ENCODE data around the gene UTS2B. TPM values are rescaled to one million over a fixed set of nuclear protein-coding genes. Genes with fewer than 3 reads are reported as not detected.

The UTS2B gene
- total and polyA plus RNA-seq, 2 of the 13 experiments (the other 11 are each of a cell fraction or from before 2014, with no cell fraction given) = 0.03 to 0.46 TPM

DNA sequence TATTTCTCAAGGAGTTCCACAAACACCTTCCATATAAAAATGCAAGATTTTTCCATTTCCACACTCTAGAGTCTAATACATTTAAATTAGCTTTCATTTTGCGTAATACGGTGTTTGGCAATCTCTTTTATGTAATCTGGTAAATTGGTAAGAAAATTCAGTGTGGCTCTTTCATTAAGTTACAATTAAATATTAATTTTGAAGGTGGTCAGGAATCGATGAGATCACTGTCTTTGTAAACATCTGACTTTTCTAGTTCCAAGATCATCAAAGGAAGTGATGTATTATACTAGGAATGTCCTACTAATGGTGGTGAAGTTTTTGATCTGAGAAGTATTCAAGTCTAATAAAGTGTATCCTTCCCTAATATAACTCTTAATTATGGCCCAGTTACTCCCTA is 1.1 kb upstream of the UTS2B start:
- H3K36me3 ChIP-seq (replicated peaks in 1 of 2; ENCODE audit: control insufficient read depth in 1 of 2, insufficient read depth in 2 of 2, low read length in 2 of 2) = no peaks in the 10 kb centered on the region
- H3K27me3 ChIP-seq (ENCODE audit: control insufficient read depth in 1 of 2, insufficient read depth in 2 of 2, low read length in 2 of 2) = no peaks in the 10 kb centered on the region
- POLR2A ChIA-PET = no interaction called here
- no TSS peak for BruUV-seq (replicated peaks)
- H3K4me1 ChIP-seq (ENCODE audit: insufficient read depth, low read length) = peaks cover 70% of the 10 kb centered on the region
- intact Hi-C loops (cut with micrococcal nuclease; ENCODE audit: unreplicated experiment) (loop anchor here (5.0 kb wide), 1 partner anchor 51 kb away; no protein-coding TSS in a partner anchor), in situ Hi-C loops (cut with HindIII; ENCODE audit: extremely low pct_ligation_motif_present, low pct_unique_long_range_greater_than_20kb) (no loop called here)
- ATAC-seq (no peak), DNase-seq (ENCODE audit: low spot score) (no peak), FAIRE-seq (no peak)
- CTCF ChIA-PET (ENCODE audit: low intra/inter-chr PET ratio, low total read pairs) = no interaction called here
- 50% methylated on average over 3 of the region's 3 CpGs for WGBS (ENCODE audit: low lambda C conversion rate)
- H3K4me3 ChIP-seq (replicated peaks in 1 of 3; ENCODE audit: insufficient read depth in 1 of 3, low read depth in 2 of 3, low read length in 3 of 3) = peak overlapping the region; percentile 70 to 89 (median 88); a peak in 5 of 6 replicates
- H3K27ac ChIP-seq (ENCODE audit: extremely low read length, insufficient read depth, low read length) = no peak overlapping the region
- peak overlapping the region; percentile 89 for H3K4me2 ChIP-seq (ENCODE audit: low read depth, low read length)
- H4K20me1 ChIP-seq (ENCODE audit: insufficient read depth, low read length) = peaks cover 20% of the 10 kb centered on the region; the same call in 1 of the 2 replicates
- H3K9ac ChIP-seq (ENCODE audit: insufficient read depth, low read depth, low read length) = peak overlapping the region; percentile 94; the same call in 1 of the 2 replicates
- TF ChIP-seq BORCS8-MEF2B (CRISPR knock-in tag; IDR thresholded peaks at IDR 0.05) (no peak), FOXA3 (CRISPR knock-in tag; IDR thresholded peaks at IDR 0.05) (0 out of 2 replicates have a peak, but pooled peaks have one; percentile 18), MAFF (IDR thresholded peaks at IDR 0.05; ENCODE audit: low read depth, low read length) (no peak), DPF2 (CRISPR knock-in tag; IDR thresholded peaks at IDR 0.05; ENCODE audit: borderline replicate concordance, low read depth) (no peak), ZNF12 (CRISPR knock-in tag; IDR thresholded peaks at IDR 0.05) (no peak), GATAD2A (CRISPR knock-in tag; IDR thresholded peaks at IDR 0.05) (0 out of 2 replicates have a peak, but pooled peaks have one; percentile 16)
- peaks cover 70% of the 10 kb centered on the region for H3K79me2 ChIP-seq (ENCODE audit: insufficient read depth, low read length)
- no peak overlapping the region for H2AFZ ChIP-seq (ENCODE audit: low read length)
- H3K9me3 ChIP-seq (ENCODE audit: low read length) = no peaks in the 10 kb centered on the region

- CTCF ChIA-PET (ENCODE audit: low intra/inter-chr PET ratio, low total read pairs) = no interaction called here
- H3K4me1 ChIP-seq (ENCODE audit: insufficient read depth, low read length) = peaks cover 62% of the 10 kb centered on the region
- DNase-seq (ENCODE audit: low spot score) (peak; percentile 16), ATAC-seq (no peak), FAIRE-seq (no peak)
- peaks cover 16% of the 10 kb centered on the region; the same call in 1 of the 2 replicates for H4K20me1 ChIP-seq (ENCODE audit: insufficient read depth, low read length)
- no peaks in the 10 kb centered on the region for H3K36me3 ChIP-seq (replicated peaks in 1 of 2; ENCODE audit: control insufficient read depth in 1 of 2, insufficient read depth in 2 of 2, low read length in 2 of 2)
- no peaks in the 10 kb centered on the region for H3K27me3 ChIP-seq (ENCODE audit: control insufficient read depth in 1 of 2, insufficient read depth in 2 of 2, low read length in 2 of 2)
- POLR2A ChIA-PET = no interaction called here
- peak overlapping the region; percentile 70 to 89 (median 88) for H3K4me3 ChIP-seq (replicated peaks in 1 of 3; ENCODE audit: insufficient read depth in 1 of 3, low read depth in 2 of 3, low read length in 3 of 3)
- H3K9ac ChIP-seq (ENCODE audit: insufficient read depth, low read depth, low read length) = peak overlapping the region; percentile 94
- peak overlapping the region; percentile 89 for H3K4me2 ChIP-seq (ENCODE audit: low read depth, low read length)
- H3K9me3 ChIP-seq (ENCODE audit: low read length) = no peaks in the 10 kb centered on the region
- TSS peak; percentile 57 for BruUV-seq (replicated peaks)
- peak overlapping the region; percentile 95 for H3K27ac ChIP-seq (ENCODE audit: extremely low read length, insufficient read depth, low read length)
- in situ Hi-C loops (cut with HindIII; ENCODE audit: extremely low pct_ligation_motif_present, low pct_unique_long_range_greater_than_20kb) (no loop called here), intact Hi-C loops (cut with micrococcal nuclease; ENCODE audit: unreplicated experiment) (loop anchor here (5.0 kb wide), 1 partner anchor 52 kb away; no protein-coding TSS in a partner anchor)
- H3K79me2 ChIP-seq (ENCODE audit: insufficient read depth, low read length) = peaks cover 62% of the 10 kb centered on the region
- under 1% methylated on average over 11 of the region's 11 CpGs for WGBS (ENCODE audit: low lambda C conversion rate)
- no peak overlapping the region for H2AFZ ChIP-seq (ENCODE audit: low read length)
- no peak for TF ChIP-seq ZMAT3 (CRISPR knock-in tag; conservative IDR thresholded peaks at IDR 0.05)
- TF ChIP-seq HOXA5 (CRISPR knock-in tag; IDR thresholded peaks at IDR 0.05) = 0 out of 2 replicates have a peak, but pooled peaks have one; percentile 16
- 0 out of 2 replicates have a peak, but pooled peaks have one; percentile 4 for TF ChIP-seq SAP130 (CRISPR knock-in tag; IDR thresholded peaks at IDR 0.05; ENCODE audit: low read depth)
- 0 out of 2 replicates have a peak, but pooled peaks have one; percentile 13 for TF ChIP-seq ZNF710 (CRISPR knock-in tag; IDR thresholded peaks at IDR 0.05; ENCODE audit: borderline replicate concordance)
- no peak for TF ChIP-seq ZNF724P (CRISPR knock-in tag; IDR thresholded peaks at IDR 0.05; ENCODE audit: borderline replicate concordance)
- no peak for TF ChIP-seq KDM3A (CRISPR knock-in tag; IDR thresholded peaks at IDR 0.05; ENCODE audit: low read depth)
- no peak for TF ChIP-seq ZNF549 (CRISPR knock-in tag; IDR thresholded peaks at IDR 0.05)
- no peak for TF ChIP-seq ZNF503 (CRISPR knock-in tag; IDR thresholded peaks at IDR 0.05)
- TF ChIP-seq SOX6 (IDR thresholded peaks at IDR 0.05) = no peak
- TF ChIP-seq SOX6 (CRISPR knock-in tag; IDR thresholded peaks at IDR 0.05) = 0 out of 2 replicates have a peak, but pooled peaks have one; percentile 5
Measured at GRCh38 chr3:191330530-191331048, 263 bp upstream of the UTS2B start.
